K562 (cell line): ENCODE data around the gene KCNJ14. TPM values are rescaled to one million over a fixed set of nuclear protein-coding genes. Genes with fewer than 3 reads are reported as not detected.

Experiments used
- FOXJ3 ChIP-seq: sonication (generic); formaldehyde crosslinking; IDR thresholded peaks from 2 replicates; pipeline ENCODE4 v1.4.0; 2020; ENCODE audit warnings: mild to moderate bottlenecking, missing genetic modification reagents
- KDM1A ChIP-seq, 2 experiments: fragments of 450-650 bp; IDR thresholded peaks; 2 replicates each; pipeline ENCODE4 v1.6.1; 2016; ENCODE audit warnings: mild to moderate bottlenecking in 2 of 2
- MXI1 ChIP-seq: IDR thresholded peaks from 2 replicates; pipeline ENCODE4 v1.6.1; 2011; ENCODE audit warnings: low read depth, mild to moderate bottlenecking, improper control_type of control experiment, low read length
- PATZ1 ChIP-seq: fragments of 250-450 bp; sonication (Bioruptor Pico); IDR thresholded peaks from 2 replicates; pipeline ENCODE4 v1.5.0; 2020; ENCODE audit warnings: mild to moderate bottlenecking, borderline replicate concordance
- PBX2 ChIP-seq, 2 experiments: IDR thresholded peaks in 1 of 2; conservative IDR thresholded peaks in 1 of 2; 2 replicates each; pipeline ENCODE4 v1.6.1; 2016; ENCODE audit warnings: low read depth in 2 of 2, mild to moderate bottlenecking in 1 of 2, missing compliant biosample characterization in 1 of 2, missing genetic modification characterization in 1 of 2, moderate library complexity in 1 of 2
- RBBP5 ChIP-seq: fragments of 200-600 bp; sonication (generic); IDR thresholded peaks from 2 replicates; pipeline ENCODE4 v1.6.1; 2012; ENCODE audit warnings: borderline replicate concordance, mild to moderate bottlenecking, low read length, control low read depth, inconsistent platforms; ENCODE audit not compliant: insufficient read depth, poor library complexity, severe bottlenecking
- SMAD4 ChIP-seq: fragments of 250-450 bp; sonication (Bioruptor Pico); conservative IDR thresholded peaks from 2 replicates; pipeline ENCODE4 v1.8.0; 2021; ENCODE audit warnings: inconsistent platforms, mild to moderate bottlenecking, moderate library complexity
- THAP12 ChIP-seq: fragments of 250-450 bp; sonication (Bioruptor Pico); IDR thresholded peaks from 2 replicates; pipeline ENCODE4 v1.9.0; 2021; ENCODE audit warnings: mild to moderate bottlenecking, inconsistent platforms
- ZNF12 ChIP-seq: sonication (generic); formaldehyde crosslinking; IDR thresholded peaks from 2 replicates; pipeline ENCODE4 v1.4.0; 2020; ENCODE audit warnings: mild to moderate bottlenecking, missing genetic modification reagents
- polyA plus RNA-seq, 8 experiments: library from polyadenylated mRNA; depleted of rRNA in 4 of 8; stranded (reverse) in 5 of 8; unstranded in 3 of 8; fragments of >200 nt; fragmentation: Nextera tagmentation in 2 of 8; fragmentation: Illumina TruSeq in 1 of 8; extraction: Ambion mirVana in 2 of 8; extraction: Trizol in 1 of 8; gene quantifications; 2 replicates each; pipeline versions ENCODE4 v1.2.1 to v1.2.3, GENCODE V29; 2011 to 2014; ENCODE audit warnings: inconsistent platforms in 1 of 8, missing spikeins in 1 of 8
- total RNA-seq, 7 experiments: library from RNA; depleted of rRNA in 6 of 7; stranded (reverse); fragments of >200 nt in 6 of 7; fragmentation: Illumina TruSeq in 2 of 7; extraction: Trizol in 2 of 7; gene quantifications; 2 replicates each; pipeline versions ENCODE4 v1.2.1 to v1.2.3, GENCODE V29; 2011 to 2021; ENCODE audit warnings: low replicate concordance in 1 of 7

Gene KCNJ14
- total and polyA plus RNA-seq, 9 of the 15 experiments (the other 6 are each of a cell fraction or from before 2014, with no cell fraction given) = 0.15 to 1.6 (median 0.49) TPM

GRCh38 chr19:48511800-48512503 is 56.6 kb downstream of the KCNJ14 start, which contains the start of gene LMTK3 (continued):
- TF ChIP-seq PBX2 (CRISPR knock-in tag; IDR thresholded peaks at IDR 0.05; ENCODE audit: low read depth) (0 out of 2 replicates have a peak, but pooled peaks have one; percentile 32), PBX2 (tag; conservative IDR thresholded peaks at IDR 0.05; ENCODE audit: low read depth) (peak; percentile 33; the same call in 1 of the 2 replicates), PATZ1 (CRISPR knock-in tag) (no peak), ZNF12 (CRISPR knock-in tag) (no peak), MXI1 (peak; percentile 68; the same call in 1 of the 2 replicates), THAP12 (CRISPR knock-in tag) (no peak), KDM1A (IDR thresholded peaks at IDR 0.05) (peak; percentile 33 to 41; a peak in 2 of 4 replicates), SMAD4 (CRISPR knock-in tag) (peak; percentile 60; the same call in 1 of the 2 replicates), FOXJ3 (CRISPR knock-in tag) (no peak), RBBP5 (no peak)
